Dedifferentiated amniotic fluid mesenchymal stem cell (primary cell): ENCODE measurements around the gene PCBP3.
"Not testable (repeated sequence)": the region's sequence is repeated elsewhere in the genome, so short reads cannot be mapped to it uniquely, and the experiment has no call there.

Experiments
- DNase-seq: peaks from one replicate; pipeline ENCODE4 v3.0.0-alpha.2; 2016; ENCODE audit errors: extremely low spot score

Gene PCBP3

GRCh38 chr21:45635271-45636151, 8.0 kb upstream of the PCBP3 start:
- no peak for DNase-seq

GRCh38 chr21:45636459-45636858, 7.1 kb upstream of the PCBP3 start:
- no peak for DNase-seq

GRCh38 chr21:45636951-45637646, 6.4 kb upstream of the PCBP3 start:
- no peak for DNase-seq

DNA sequence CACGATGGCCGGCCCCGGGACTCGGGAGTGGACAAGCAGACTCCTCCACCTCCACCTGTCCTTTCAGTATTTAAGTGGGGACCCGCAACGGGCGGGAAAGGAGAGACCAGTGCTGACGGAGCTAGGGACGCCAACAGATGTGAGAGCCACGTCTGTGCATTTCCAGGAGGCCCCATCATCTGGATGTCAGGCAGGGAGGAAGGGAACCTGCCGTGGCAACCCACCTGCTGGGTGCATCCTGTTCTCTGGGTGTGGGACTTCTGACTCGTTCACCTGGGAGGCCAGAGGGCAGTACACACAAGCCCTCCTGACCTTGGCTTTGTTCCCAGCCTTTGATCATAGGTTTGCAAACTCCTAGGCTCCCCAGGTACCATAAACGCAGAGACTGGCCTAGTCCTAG, 5.6 kb upstream of the PCBP3 start:
- no peak for DNase-seq

- no peak for DNase-seq
These were observed 4.8 kb upstream of the PCBP3 start for GRCh38 chr21:45638707-45639106.

DNA sequence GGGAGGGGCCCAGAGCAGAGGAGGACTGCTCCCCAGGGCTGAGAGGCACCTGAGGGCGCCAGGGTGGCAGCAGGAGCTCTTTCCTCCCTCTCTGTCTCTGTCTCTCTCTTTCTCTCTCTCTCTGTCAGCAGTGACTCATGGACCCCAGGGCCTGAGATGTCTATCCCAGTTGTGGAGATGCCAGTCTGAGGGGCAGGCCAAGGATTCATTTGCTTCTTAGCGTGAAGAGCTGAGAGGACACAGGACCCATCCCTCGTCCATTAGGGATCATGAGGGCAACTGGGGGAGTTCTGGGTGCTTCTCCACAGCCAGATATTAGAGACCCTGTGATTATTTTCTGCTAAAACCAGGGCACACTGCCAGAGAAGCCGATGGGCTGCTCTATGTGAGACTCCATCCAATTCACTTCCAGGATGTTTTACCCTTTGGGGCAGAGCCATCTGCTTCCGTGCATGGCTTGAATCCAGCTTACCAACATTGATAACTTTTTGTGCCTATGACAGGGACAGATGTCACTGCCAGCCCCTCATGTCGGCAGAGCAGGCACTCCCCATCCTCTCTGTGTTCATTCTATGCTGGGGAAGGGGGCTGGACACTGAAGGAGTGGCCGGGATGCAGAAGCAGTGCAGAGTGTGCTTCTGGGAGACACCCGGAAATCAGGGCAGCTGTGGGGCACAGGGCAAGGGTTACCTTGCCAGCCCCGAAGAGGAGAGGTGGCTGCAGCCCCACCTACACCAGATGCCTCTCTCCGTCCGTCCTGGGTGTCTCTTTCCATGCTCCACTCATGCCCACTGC, 4.1 kb upstream of the PCBP3 start:
- no peak for DNase-seq

DNA sequence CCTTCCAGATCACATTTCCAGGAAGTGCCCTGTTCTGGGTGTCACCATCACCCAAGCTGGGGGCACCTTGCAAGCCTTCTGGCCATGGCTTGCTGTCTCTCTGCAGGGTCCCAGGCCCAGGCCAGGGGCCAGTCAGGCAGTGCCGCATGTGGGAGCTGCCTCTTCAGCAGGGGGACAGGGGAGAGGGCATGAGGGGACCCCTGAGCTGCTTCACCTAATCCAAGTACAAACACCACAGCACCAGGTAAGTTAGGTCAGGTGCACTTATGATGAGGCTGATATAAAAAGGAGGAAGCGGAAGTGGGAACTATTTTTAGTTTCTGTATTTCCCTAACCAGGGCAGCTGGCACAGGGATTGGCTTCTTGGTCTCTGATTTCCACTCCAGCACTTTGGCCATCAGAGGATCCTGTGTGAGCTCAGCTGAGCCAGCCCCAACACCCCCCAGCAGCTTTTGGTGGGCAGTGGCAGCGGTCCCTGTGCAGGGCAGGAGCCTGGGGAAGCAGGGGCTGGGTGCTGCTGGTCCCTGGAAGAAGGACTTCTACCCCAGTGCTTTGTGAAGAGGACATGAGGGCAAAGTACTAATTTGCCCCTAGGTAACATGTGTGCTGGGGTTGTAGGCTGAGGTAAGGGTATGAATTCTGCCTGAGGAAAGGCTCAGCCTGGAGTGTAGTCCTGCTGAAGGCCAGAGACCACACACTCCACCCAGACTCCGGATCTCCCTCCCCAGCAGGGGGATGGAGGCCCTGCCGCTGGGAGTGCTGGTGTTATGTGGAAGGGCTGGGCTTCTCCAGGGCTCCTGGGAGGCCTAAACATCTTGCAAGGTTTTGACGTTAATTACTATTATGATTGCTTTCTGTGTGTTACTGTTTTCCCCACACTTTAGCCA, 3.3 kb upstream of the PCBP3 start:
- DNase-seq, result no peak

GRCh38 chr21:45640888-45641479, 2.5 kb upstream of the PCBP3 start:
- DNase-seq, result no peak

GRCh38 chr21:45641480-45642035, 2.0 kb upstream of the PCBP3 start:
- no peak for DNase-seq

DNA sequence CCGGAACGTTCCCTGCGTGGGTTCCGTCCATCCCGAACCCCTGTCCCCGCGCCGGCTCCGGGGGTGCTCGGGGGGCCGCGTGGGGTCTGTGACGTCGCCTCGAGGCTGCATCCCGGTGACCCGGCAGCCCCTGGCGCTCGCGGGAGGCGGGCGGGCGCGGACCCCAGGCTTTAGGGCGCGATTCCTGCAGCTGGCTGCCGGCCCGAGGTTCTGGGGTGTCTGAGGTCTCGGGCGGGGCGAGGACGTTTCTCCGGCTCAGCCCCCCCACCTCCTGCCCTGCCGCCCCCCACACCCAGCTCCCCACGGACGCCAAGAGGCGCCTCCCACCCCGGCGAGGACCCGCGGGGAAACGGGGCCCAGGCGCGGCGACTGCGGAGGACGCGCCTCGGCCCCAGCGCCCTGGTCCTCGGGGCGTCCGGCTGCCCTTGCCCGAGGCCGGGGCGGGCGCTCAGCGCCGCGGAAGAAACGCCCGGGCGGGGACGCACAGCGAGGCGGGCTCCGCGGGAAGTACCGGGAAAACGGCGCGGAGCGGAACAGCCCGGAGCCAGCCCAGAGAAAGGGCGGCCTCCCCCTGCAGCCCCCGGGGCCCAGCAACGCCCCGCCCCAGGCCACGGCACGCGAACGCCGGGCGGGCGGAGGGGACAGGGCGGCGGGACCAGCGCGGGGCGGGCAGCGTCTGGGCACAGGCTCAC, 1.3 kb upstream of the PCBP3 start:
- DNase-seq, result no peak

GRCh38 chr21:45644041-45644906, 749 bp downstream of the PCBP3 start:
- DNase-seq, result no peak

- no peak for DNase-seq
These were observed 8.4 kb downstream of the PCBP3 start for GRCh38 chr21:45651921-45652320.

DNA sequence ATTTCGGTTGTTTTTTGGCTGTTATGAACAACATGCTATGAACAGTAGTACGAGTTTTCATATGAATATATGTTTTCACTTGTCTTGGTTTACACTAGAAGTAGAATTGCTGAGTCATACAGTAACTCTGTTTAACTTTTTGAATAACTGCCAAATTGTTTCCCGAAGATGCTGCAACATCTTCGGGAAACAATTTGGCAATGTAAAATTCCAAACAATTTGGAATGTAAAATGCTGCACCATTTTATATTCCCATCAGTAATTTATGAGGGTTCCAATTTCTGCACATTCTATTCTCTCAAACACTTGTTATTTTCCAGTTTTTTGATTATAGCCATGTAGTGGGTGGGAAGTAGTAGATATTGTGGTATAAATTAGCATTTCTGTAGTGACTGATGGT, 11.6 kb downstream of the PCBP3 start:
- peak; percentile 16 for DNase-seq

DNA sequence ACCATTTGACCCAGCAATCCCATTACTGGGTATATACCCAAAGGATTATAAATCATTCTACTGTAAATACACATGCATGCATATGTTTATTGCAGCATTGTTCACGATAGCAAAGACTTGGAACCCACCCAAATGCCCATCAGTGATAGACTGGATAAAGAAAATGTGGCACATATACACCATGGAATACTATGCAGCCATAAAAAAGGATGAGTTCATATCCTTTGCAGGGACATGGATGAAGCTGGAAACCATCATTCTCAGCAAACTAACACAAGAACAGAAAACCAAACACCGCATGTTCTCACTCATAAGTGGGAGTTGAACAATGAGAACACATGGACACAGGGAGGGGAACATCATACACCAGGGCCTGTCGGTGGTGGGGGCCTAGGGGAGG, 12.6 kb downstream of the PCBP3 start:
- not testable (repeated sequence) for DNase-seq

DNA sequence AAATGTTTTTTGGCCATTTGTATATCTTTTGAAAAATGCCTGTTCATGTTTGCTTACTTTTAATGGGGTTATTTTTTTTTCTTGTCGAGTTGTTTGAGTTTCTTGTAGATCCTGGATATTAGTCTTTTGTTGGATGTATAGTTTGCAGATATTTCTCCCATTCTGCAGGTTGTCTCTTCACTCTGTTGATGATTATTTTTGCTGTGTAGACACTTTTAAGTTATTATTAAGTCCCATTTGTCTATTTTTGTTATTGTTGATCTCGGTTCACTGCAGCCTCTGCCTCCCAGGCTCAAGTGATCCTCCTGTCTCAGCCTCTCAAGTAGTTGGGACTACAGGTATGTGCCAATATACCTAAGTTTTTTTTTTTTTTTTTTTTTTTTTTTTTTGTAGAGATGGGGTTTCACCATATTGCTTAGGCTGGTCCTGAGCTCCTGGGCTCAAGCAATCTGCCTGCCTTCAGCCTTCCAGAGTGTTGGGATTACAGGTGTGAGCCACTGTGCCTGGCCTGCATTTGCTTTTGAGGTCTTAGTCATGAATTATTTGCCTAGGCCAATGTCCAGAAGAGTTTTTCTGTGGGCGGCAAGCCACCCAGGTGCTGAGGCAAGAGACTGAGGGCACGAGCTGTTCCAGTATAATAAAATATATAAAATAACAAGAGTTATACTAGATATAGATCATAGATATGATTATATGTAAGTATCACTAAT, 18.5 kb downstream of the PCBP3 start:
- DNase-seq, result not testable (repeated sequence)

DNA sequence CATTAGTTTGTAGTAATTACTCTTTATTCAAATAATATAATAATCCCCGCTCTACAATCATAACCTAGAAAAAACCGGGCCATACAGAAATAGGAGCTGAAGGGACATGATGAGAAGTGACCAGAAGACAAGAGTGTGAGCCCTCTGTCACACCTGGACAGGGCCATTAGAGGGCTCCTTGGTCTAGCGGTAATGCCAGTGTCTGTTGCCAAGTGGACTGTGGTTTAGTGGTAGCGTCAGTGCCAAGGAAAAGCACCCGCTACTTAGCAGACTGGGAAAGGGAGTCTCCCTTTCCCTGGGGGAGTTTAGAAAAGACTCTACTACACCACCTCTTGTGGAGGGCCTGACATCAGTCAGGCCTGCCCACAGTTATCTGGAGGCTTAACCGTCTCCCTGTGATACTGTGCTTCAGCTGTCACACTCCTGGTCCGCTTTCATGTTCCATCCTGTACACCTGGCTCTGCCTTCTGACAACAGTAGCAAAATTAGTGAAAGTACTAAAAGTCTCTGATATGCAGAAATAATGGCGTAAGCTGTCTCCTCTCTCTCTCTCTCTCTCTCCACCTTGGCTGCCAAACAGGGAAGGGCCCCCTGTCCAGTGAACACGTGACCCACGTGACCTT, 19.2 kb downstream of the PCBP3 start:
- not testable (repeated sequence) for DNase-seq

- no peak for DNase-seq
These were observed 25.9 kb downstream of the PCBP3 start for GRCh38 chr21:45669382-45669781.

GRCh38 chr21:45670731-45671130, 27.2 kb downstream of the PCBP3 start:
- DNase-seq, result no peak
